ENCODE measurements around the gene PTGIR.

The PTGIR gene, protein sequence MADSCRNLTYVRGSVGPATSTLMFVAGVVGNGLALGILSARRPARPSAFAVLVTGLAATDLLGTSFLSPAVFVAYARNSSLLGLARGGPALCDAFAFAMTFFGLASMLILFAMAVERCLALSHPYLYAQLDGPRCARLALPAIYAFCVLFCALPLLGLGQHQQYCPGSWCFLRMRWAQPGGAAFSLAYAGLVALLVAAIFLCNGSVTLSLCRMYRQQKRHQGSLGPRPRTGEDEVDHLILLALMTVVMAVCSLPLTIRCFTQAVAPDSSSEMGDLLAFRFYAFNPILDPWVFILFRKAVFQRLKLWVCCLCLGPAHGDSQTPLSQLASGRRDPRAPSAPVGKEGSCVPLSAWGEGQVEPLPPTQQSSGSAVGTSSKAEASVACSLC

DNA sequence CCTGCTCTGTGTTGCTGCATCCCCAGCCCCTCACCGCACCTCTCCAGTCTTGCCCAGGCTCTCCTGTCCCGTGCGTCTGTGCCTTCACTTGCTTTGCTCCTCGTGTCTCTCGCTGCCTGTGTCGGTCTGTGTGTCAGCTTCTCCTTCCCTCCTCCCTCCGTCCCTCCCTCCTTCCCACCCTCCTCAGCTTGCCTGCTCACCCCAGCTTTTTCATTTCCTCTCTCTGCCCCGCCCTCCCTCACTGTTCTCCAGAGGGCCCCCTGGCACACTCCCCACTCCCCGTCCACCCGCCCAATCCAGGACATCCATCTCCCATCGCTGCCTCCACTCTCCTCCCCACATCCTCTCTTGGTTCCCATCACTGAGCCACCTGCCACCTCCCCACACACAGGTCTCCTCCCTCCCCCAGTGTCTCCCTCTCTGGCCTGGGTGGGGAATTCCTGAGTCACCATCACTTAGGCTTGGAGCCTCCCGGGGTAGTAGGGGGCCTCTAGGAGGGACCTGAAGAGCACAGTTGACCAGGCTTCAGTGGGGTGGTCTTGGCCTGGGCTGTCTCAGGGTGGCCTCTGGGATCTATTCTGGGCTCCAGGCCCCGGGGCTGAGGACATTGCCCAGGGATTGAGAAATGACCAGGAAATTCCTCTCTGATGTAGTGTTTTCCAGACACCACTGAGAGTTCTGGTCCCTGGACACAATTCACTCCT is at the start of gene PTGIR:
Gene PTGIR, minus strand, starts transcription at position 132 of the 704 bp plus-strand sequence. CDS start 864 bp downstream, outside the sequence.
- peak in 1 of 2 experiments; percentile 39 for DNase-seq (ENCODE audit: low read depth in 2 of 2)

DNA sequence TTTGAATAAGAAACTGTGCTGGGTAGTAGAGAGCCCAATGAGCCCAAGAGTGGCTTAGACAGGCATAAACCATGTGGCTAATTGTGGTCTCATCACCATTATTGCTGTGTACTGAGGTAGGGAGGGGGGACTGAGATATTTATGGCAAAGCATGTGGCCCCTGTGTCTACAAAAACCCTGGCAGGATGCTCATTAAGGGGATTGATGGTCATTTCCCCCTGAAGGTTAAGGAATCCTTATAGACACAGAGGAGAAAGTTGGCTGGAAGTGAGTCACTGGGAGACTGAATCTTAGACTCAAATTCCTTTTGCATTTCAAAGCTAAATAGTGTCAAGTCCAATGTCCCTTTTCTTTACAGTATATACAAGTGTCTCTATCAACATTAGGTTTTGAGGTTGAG is 45.9 kb upstream of the PTGIR start:
- no peak for DNase-seq (ENCODE audit: low read depth in 2 of 2)

DNA sequence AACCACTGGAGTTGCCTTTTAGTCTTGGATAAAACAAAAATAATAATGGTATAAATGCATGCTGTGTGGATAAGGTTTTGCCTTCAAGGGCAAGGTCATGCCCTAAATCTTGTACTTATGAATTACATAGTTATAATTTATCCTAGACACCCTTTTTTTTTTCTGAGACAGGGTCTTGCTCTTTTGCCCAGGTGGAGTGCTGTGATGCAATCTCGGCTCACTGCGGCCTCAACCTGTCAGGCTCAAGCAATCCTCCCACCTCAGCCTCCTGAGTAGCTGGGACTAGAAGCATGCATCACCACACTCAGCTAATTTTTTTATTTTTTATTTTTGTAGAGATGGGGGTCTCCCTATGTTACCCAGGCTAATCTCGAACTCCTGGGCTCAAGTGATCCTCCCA is 43.8 kb upstream of the PTGIR start:
- DNase-seq (ENCODE audit: low read depth in 2 of 2) = no peak

DNA sequence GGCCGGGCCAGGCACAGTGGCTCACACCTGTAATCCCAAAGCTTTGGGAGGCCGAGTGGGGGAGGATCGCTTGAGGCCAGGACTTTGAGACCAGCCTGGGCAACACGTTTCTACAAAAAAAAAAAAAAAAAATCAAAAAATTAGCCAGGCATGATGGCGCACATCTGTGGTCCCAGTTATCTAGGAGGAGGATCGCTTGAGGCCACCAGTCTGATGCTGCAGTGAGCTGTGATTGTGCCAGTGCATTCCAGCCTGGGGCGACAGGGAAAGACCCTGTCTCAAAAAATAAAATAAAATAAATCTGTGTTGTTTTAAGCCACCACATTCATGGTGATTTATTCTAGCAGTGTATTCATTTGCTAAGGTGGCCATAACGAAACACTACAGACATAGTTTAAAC is 40.2 kb upstream of the PTGIR start:
- DNase-seq (ENCODE audit: low read depth in 2 of 2) = no peak

DNA sequence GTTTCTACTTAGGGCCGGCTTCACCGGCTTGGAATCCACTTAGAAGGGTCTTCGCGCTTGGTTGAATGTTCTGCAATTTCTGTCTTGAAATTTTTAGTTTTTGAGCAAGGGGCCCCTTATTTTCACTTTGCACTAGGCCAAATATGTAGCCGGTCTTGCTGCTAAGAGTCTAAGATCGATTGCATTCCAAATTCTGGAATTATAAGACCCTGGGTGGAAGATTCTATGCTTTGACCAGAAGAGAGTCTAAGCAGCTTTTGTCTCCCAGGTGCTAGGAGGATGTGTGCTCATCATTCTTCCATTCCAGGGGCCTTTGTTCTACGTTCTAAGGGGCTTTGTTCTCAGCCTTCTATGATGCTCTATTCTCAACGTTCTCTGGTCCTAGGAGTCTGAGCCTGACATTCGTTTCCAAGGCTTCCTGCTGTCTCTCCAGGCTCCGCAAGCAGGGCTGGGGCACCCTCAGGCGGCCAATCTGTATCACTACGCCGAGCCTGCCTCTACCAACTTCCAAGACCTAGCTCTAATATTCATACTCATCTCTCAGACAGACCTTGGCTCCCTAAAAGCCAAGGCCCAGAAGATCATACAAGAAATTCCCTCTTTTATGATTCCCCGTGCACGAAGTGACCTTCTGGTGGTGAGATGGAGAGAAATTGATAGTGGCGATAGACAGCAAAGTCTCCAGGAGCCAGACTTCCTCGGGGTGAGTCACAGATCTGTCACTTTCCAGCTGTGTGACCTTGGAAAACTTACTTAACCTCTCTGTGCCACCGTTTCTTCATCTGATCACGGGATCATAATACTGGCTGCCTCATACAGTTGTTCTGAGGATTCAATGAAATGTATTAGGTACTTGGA is 37.1 kb upstream of the PTGIR start:
- DNase-seq (ENCODE audit: low read depth in 2 of 2) = peak; percentile 51 to 65

DNA sequence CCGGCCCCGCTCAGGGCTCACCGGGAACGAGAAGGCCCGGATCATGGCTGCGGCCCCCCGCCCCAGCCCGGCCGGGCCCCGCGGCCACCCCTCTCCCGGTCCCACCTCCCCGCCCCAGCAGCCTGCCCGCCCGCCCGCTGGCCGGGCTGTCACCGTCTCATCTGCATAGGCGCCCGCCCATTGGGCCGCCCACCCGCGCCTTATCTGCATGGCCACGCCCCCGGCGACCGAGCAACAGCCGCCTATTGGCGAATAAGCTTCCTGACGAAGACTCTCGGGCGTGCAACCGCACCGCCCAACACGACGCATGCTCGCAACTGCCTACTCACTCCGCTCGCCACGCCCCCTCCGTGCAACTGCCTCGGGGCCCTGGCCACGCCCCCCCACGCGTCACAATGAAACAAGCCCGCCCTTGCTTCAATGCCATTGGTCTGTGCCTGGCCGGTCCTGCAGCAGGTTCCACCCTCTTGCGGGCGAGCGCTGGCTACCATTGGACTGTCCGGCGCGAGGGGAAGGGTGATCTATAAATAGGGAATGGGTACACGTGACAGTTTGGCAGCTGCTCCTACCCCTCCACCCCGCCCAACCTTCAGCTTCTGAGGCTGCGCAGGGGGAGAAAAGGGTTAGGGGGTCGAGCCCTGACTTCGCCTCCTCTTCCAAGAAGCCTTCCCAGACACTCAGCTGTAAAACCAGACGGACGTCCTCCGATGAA is 36.3 kb upstream of the PTGIR start, which contains the start of gene DACT3:
Gene DACT3, minus strand, starts transcription at position 163 of the 712 bp plus-strand sequence. Its CDS starts 118 bp downstream, at position 45.
- peak; percentile 100 for DNase-seq (ENCODE audit: low read depth in 2 of 2)

DNA sequence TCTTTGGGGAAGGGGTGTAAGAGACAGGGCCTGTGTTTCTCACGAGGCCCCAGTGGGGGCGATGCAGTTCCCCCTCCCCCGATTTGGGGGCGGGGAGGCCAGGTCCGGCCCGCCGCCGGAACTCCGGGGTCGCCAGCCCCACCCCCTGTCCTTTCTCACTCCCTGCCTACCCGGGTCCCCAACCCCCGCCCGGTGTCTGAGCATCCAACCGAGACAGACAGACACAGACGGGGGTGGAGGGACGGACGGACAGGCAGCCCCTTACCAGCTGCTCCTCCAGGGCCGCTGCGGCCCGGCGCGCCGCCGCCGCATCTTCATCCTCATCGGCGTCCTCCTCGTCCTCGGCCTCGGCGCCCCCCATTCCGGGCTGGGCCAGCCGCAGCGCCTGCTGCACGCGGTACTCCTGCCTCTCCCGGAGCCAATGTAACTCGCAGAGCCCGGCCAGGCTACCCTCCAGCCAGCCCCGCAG is 35.7 kb upstream of the PTGIR start:
- DNase-seq (ENCODE audit: low read depth in 2 of 2) = no peak

DNA sequence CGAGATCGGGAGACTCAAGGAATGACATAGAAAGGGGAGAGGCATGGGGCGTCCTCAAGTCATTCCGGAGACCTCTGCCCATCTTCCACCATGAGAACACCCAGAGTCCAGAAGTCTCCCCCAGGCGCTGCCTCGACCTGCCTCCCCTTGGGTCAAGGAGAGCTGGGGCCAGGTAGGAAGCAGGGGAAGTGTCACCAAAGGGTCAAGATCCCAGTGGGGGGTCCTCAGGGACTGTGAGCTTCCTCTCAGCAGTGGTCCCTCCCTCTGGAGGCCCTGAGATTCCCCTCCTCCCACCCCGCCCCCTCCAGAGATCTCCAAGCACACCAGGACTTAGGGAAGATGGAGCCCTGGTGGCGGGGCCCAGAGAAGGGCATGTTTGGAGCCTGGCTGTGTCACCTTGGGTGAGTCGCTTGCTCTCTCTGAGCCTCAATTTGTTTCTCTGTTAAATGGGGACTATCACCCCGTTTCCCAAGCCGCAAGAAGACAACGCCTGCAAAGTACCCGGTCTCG is 35.2 kb upstream of the PTGIR start:
- no peak for DNase-seq (ENCODE audit: low read depth in 2 of 2)

DNA sequence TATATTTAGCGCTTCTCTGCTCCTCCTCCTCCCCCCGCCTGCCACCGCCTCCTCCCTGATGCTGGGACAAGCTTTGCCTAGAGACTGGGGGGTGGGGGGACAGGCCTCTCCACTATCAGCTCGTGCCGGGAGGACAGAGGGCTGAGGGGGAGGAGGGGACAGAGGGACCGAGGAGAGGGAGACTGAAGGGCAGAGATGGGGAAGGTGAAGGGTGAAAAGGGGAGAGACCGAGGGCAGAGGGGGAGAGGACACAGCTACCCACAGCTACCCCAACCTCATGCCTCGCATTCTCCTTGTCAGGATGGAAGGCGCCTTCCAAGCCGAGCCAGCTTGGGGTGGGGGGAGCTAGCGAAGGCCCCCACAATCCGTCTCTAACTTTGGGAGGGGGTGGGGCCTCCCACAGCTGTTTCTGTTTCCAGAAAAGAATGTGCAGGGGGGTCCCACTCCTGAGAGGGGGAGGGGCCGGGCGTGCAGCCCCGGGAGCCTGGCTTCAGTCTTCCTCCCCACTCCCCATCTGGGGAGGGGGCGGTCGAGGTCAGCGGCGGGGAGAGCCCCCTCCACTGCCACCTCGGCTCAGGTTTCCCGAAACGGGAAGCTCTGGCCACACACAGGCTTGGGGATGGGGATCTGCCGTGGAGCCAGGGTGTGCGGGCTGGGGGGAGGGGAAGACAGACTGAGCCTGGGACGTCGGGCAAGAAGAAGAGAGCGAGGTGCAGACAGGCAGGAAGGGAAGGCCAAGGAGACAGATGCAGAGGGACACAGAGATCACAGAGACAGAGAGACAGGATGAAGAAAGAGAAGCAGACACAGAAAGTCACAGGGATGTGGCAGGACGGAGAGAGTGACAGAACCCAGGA is 34.5 kb upstream of the PTGIR start:
- no peak for DNase-seq (ENCODE audit: low read depth in 2 of 2)

DNA sequence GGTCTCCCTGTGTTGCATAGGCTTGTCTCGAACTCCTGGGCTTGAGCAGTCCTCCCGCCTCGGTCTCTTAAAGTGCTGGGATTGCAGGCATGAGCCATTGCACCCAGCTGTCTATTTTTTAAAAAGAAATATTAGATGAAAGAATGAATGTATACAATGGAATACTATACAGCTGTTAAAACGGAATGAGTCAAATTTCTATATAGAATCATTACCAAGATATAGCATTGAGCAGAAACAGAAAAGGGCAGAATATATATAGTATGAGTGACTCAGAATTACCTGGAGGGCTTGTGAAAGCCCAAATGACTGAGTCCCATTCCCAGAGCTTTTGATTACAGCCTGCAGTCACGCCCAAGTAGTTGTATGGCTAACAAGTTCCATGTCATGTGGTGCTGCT is 31.7 kb upstream of the PTGIR start:
- DNase-seq (ENCODE audit: low read depth in 2 of 2) = no peak

DNA sequence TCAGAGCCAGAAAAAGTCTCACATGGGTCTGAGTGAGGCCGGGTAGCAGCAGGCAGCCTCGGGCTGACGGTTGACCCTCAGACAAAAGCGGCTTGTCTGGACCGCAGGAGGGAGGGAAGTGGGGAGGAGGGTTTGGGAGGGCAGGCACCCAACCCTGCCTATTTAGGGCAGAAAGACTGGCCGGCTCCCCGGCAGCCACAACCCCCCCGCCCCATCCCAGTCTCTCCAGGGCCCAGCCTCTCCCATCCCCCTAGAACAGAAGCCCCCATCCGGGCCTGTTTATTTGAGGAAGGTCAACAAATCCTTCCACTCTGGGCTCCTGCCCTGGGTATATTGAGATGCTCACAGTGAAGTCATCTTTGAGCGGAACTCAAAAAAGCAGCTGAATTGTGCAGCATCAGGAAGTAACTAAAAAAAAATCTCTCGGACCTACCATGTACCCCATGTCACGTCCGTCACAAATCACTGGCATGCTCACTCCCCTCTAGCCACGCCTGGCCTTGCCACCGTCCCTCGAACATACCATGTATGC is 29.8 kb upstream of the PTGIR start:
- no peak for DNase-seq (ENCODE audit: low read depth in 2 of 2)

DNA sequence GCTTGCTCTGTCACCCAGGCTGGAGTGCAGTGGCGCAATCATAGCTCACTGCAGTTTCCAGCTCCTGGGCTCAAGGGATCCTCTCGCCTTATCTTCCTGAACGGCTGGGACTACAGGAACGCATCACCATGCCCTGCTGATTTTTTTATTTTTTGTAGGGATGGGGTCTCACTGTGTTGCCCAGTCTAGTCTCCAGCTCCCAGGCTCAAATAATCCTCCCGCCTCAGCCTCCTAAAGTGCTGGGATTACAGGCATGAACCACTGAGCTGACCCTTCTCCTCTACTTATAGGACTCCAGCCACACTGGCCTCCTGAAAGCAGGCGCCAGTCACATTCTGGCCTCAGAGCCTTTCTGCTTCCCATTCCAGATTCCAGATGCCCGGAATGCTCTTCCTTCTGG is 25.6 kb upstream of the PTGIR start:
- DNase-seq (ENCODE audit: low read depth in 2 of 2) = no peak

DNA sequence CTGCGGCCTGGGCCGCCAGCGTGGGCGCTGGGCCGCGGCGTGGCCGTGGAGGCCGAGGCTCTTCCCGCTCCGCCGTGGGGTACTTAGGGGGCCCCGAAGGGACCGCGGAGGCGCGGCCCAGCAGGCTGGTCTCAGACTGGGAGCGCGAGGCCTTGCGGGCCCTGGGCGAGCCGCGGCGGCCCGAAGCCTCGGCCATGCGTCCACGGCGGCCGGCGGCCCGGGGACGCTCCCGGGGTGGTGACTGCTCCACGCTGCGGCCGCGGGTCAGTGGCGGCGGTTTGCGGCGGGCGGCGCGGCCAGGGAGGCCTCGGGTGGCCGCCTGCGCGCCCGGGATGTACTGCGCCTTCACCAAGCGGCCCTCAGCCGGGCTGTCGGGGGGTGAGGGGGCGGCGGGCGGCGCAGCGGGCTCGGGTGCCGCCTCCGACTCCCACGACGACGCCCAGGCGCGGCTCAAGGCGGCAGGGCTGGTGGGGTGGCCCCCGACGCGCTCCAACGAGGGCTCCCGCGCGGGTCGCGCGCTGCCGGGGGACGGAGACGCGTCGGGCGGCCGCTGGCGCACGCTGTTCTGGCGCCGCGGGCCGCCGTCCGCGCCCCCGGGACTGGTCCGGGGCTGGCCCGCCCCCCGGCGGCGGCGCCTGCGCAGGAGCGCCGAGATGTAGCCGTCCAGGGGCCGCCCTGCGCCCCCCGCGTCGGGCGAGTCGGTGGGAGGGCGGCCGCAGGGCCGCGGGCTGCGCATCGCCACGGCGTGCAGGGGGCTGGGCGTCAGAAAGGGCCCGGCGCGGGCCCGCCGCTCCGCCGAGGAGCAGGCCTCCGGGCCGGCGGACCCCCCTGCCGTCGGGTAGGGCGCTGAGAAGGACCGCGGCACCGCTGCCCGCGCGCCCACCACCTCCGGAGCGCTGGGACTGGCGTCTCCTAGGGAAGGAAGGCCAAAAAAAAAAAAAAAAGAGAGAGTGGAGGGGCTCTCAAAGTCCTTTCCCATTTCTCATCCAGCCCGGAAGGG is 24.4 kb upstream of the PTGIR start:
- no peak for DNase-seq (ENCODE audit: low read depth in 2 of 2)

DNA sequence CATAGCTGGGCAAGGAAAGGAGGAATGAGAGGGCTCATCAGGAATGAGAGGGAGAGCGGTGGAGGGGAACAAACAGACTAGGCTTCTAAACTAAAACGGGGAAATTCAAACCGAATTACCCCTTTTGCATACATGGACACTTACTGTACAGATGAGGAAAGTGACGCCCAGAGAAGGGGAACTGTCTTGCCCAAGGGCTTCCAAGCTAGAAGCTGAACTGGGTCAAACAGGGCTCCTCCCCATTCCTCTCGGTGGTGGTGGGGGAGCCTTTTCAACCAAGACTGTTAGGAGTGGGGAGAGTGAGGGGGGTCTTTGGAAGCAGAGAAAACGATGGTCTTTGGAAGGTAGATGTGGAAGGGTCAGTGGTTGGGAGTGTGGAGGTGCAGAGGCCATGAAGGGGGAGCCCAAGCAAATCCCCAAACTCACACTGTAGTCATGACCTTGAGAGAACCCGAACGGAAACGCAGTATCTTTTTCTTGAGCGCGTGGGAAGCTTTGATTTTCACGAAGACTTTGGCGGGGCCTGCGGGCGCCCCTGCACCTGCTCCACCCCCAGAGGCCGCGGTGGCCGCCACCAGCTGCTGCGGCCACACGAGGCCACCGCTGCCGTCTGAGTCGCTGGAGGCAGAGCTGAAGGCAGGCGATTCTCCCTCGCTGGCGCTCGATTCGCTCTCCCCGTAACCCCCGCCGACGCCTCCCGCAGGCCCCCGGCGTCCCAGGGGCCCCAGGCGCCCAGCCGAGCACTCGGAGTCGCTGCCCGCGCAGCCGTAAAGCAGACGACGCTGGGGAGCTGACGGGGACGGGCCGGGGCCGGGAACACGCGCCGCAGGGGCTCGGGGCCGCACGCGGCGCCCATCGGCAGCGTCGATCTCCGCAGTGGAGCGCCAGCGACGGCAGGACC is 23.4 kb upstream of the PTGIR start:
- no peak for DNase-seq (ENCODE audit: low read depth in 2 of 2)

DNA sequence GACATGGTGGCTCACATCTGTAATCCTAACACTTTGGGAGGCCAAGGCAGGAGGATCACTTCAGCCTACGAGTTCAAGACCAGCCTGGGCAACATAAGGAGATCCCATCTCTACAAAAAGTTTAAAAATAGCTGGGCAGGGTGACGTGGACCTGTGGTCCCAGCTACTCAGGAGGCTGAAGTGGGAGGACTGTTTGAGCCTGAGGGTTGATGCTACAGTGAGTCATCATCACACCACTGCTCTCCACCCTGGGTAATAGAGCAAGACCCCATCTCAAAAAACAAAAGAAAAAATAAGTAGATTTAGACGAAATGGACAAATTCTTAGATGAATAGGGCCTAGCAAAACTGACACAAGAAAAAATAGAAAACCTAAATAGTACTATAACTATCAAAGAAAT is 21.5 kb upstream of the PTGIR start:
- no peak for DNase-seq (ENCODE audit: low read depth in 2 of 2)

DNA sequence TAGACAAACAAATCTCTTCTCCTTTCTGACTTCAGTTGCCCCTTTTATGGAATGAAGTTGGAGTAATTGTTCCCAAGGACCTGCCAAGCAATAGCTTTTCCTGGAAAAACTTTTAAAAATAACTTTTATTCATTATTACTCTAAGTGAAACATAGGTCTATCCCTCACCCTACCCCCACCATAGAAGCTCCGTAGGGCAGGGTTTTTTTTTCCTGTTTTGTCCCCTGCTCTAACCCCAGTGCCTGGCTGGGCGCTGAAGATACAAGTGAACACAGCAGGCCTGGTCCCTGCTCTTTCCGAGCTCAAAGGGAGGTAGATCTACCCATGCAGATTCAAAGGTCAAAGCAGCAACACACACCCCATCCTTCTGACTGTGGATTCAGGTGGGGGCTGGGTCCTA is 19.8 kb upstream of the PTGIR start:
- no peak for DNase-seq (ENCODE audit: low read depth in 2 of 2)

DNA sequence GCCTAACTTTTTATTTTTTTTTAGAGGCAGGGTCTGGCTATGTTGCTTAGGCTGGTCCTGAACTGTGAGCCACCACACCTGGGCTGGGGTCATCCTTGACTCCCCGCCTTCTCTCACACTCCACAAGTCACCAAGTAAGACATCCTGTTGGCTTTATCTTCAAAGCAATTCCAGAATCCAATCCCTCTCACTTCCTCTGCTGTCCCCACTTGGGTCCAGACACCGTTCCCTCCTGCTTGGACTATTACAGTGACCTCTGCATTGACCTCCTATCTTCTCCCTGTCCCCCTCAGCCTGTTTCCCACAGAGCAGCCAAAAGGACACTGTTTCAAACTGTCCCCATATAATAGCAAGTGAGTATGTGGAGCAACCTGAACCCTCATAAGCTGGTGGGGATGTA is 15.8 kb upstream of the PTGIR start:
- no peak for DNase-seq (ENCODE audit: low read depth in 2 of 2)
